ENCODE measurements around the gene ARAP1. TPM values are rescaled to one million over a fixed set of nuclear protein-coding genes. Genes with fewer than 3 reads are reported as not detected.

The ARAP1 gene
- total and polyA plus RNA-seq, 2 donors, result 36.4 to 92.2 TPM

DNA sequence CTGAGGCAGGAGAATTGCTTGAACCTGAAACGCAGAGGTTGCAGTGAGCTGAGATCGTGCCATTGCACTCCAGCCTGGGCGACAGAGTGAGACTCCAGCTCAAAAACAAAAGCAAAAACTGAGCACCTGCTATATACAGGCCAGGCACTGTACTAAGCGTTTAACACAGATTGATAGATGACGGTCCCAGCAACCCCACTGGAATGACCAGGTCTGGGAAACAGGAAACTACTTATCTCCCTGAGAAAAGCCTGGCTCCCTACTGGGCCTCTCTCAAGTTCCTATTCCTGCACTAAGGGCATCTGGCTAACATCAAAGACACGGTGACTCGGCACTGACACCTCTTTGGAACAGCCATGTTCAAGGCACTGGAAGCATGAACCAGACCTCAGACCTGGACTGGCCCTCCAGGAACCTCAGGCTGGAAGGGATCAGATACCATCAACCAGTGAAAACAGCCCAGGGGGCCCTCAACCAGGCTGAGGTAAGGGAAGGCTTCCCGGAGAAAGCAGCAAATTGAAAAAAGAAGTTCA is 16.6 kb downstream of the ARAP1 start:
- 93% methylated on average over 8 of the region's 8 CpGs for WGBS
- H3K36me3 ChIP-seq (ENCODE audit: control insufficient read depth in 2 of 2, insufficient read depth in 2 of 2, low read length in 1 of 2), result peaks cover 0 to 6% of the 10 kb centered on the region in 2 donors
- H3K4me1 ChIP-seq (ENCODE audit: control insufficient read depth in 2 of 2, insufficient read depth in 2 of 2, low read length in 2 of 2), result peaks cover 4 to 34% of the 10 kb centered on the region in 2 donors
- peak overlapping the region in 1 of 2 donors; percentile 20 for H3K27ac ChIP-seq (ENCODE audit: low read depth in 1 of 2, low read length in 1 of 2)
- no peak overlapping the region for H3K4me3 ChIP-seq (ENCODE audit: low read length in 2 of 2)
- H3K9me3 ChIP-seq (ENCODE audit: control insufficient read depth in 2 of 2, insufficient read depth in 1 of 2, low read length in 1 of 2), result peaks cover 0 to 5% of the 10 kb centered on the region in 2 donors
- DNase-seq (ENCODE audit: low read depth in 6 of 9, low spot score in 9 of 9), result no peak
- no peaks in the 10 kb centered on the region for H3K27me3 ChIP-seq (ENCODE audit: control insufficient read depth in 2 of 2, insufficient read depth in 1 of 2, low read length in 1 of 2)

- no peak for DNase-seq (ENCODE audit: low read depth in 6 of 9, low spot score in 9 of 9)
- H3K27ac ChIP-seq (ENCODE audit: low read depth in 1 of 2, low read length in 1 of 2), result no peak overlapping the region
- H3K36me3 ChIP-seq (ENCODE audit: control insufficient read depth in 2 of 2, insufficient read depth in 2 of 2, low read length in 1 of 2), result peaks cover 0 to 9% of the 10 kb centered on the region in 2 donors
- H3K27me3 ChIP-seq (ENCODE audit: control insufficient read depth in 2 of 2, insufficient read depth in 1 of 2, low read length in 1 of 2), result no peaks in the 10 kb centered on the region
- WGBS, result 96% methylated on average over 10 of the region's 10 CpGs
- H3K9me3 ChIP-seq (ENCODE audit: control insufficient read depth in 2 of 2, insufficient read depth in 1 of 2, low read length in 1 of 2), result peaks cover 0 to 5% of the 10 kb centered on the region in 2 donors
- no peak overlapping the region for H3K4me3 ChIP-seq (ENCODE audit: low read length in 2 of 2)
- H3K4me1 ChIP-seq (ENCODE audit: control insufficient read depth in 2 of 2, insufficient read depth in 2 of 2, low read length in 2 of 2), result peaks cover 4 to 13% of the 10 kb centered on the region in 2 donors
These were observed 19.9 kb downstream of the ARAP1 start for GRCh38 chr11:72732329-72732728.

GRCh38 chr11:72730737-72731136 is 21.5 kb downstream of the ARAP1 start:
- DNase-seq (ENCODE audit: low read depth in 6 of 9, low spot score in 9 of 9), result no peak
- peaks cover 5 to 20% of the 10 kb centered on the region in 2 donors for H3K36me3 ChIP-seq (ENCODE audit: control insufficient read depth in 2 of 2, insufficient read depth in 2 of 2, low read length in 1 of 2)
- peaks cover 0 to 5% of the 10 kb centered on the region in 2 donors for H3K9me3 ChIP-seq (ENCODE audit: control insufficient read depth in 2 of 2, insufficient read depth in 1 of 2, low read length in 1 of 2)
- over 99% methylated on average over 2 of the region's 2 CpGs for WGBS
- H3K4me3 ChIP-seq (ENCODE audit: low read length in 2 of 2), result no peak overlapping the region
- peaks cover 0 to under 1% of the 10 kb centered on the region in 2 donors for H3K4me1 ChIP-seq (ENCODE audit: control insufficient read depth in 2 of 2, insufficient read depth in 2 of 2, low read length in 2 of 2)
- H3K27me3 ChIP-seq (ENCODE audit: control insufficient read depth in 2 of 2, insufficient read depth in 1 of 2, low read length in 1 of 2), result no peaks in the 10 kb centered on the region
- no peak overlapping the region for H3K27ac ChIP-seq (ENCODE audit: low read depth in 1 of 2, low read length in 1 of 2)

DNA sequence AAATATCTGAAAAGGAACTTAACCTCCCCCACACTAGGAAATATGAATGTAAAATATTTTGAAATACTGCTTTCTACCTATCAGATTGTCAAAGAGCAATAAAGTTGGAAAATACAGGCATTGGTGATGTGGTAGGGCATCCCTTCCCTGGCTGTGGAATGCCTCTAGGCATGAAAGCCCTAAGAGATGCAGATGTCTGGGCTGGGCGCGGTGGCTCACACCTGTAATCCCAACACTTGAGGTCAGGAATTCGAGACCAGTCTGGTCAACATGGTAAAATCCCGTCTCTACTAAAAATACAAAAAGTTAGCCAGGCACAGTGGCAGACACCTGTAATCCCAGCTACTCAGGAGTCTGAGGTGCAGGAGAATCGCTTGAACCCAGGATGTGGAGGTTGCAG is 22.0 kb downstream of the ARAP1 start:
- 96% methylated on average over 5 of the region's 5 CpGs for WGBS
- no peak overlapping the region for H3K27ac ChIP-seq (ENCODE audit: low read depth in 1 of 2, low read length in 1 of 2)
- no peak for DNase-seq (ENCODE audit: low read depth in 6 of 9, low spot score in 9 of 9)
- peaks cover 0 to 5% of the 10 kb centered on the region in 2 donors for H3K9me3 ChIP-seq (ENCODE audit: control insufficient read depth in 2 of 2, insufficient read depth in 1 of 2, low read length in 1 of 2)
- H3K4me1 ChIP-seq (ENCODE audit: control insufficient read depth in 2 of 2, insufficient read depth in 2 of 2, low read length in 2 of 2), result peaks cover 0 to 5% of the 10 kb centered on the region in 2 donors
- H3K4me3 ChIP-seq (ENCODE audit: low read length in 2 of 2), result no peak overlapping the region
- peaks cover 5 to 20% of the 10 kb centered on the region in 2 donors for H3K36me3 ChIP-seq (ENCODE audit: control insufficient read depth in 2 of 2, insufficient read depth in 2 of 2, low read length in 1 of 2)
- H3K27me3 ChIP-seq (ENCODE audit: control insufficient read depth in 2 of 2, insufficient read depth in 1 of 2, low read length in 1 of 2), result no peaks in the 10 kb centered on the region

GRCh38 chr11:72727521-72727920 is 24.7 kb downstream of the ARAP1 start:
- 90% methylated on average over 4 of the region's 4 CpGs for WGBS
- Histone ChIP-seq H3K4me1 (ENCODE audit: control insufficient read depth in 2 of 2, insufficient read depth in 2 of 2, low read length in 2 of 2) (peaks cover 6 to 15% of the 10 kb centered on the region in 2 donors), H3K36me3 (ENCODE audit: control insufficient read depth in 2 of 2, insufficient read depth in 2 of 2, low read length in 1 of 2) (peaks cover 5 to 26% of the 10 kb centered on the region in 2 donors), H3K27me3 (ENCODE audit: control insufficient read depth in 2 of 2, insufficient read depth in 1 of 2, low read length in 1 of 2) (no peaks in the 10 kb centered on the region), H3K27ac (ENCODE audit: low read depth in 1 of 2, low read length in 1 of 2) (no peak overlapping the region), H3K9me3 (ENCODE audit: control insufficient read depth in 2 of 2, insufficient read depth in 1 of 2, low read length in 1 of 2) (peaks cover 0 to 5% of the 10 kb centered on the region in 2 donors), H3K4me3 (ENCODE audit: low read length in 2 of 2) (no peak overlapping the region)
- DNase-seq (ENCODE audit: low read depth in 6 of 9, low spot score in 9 of 9), result no peak

DNA sequence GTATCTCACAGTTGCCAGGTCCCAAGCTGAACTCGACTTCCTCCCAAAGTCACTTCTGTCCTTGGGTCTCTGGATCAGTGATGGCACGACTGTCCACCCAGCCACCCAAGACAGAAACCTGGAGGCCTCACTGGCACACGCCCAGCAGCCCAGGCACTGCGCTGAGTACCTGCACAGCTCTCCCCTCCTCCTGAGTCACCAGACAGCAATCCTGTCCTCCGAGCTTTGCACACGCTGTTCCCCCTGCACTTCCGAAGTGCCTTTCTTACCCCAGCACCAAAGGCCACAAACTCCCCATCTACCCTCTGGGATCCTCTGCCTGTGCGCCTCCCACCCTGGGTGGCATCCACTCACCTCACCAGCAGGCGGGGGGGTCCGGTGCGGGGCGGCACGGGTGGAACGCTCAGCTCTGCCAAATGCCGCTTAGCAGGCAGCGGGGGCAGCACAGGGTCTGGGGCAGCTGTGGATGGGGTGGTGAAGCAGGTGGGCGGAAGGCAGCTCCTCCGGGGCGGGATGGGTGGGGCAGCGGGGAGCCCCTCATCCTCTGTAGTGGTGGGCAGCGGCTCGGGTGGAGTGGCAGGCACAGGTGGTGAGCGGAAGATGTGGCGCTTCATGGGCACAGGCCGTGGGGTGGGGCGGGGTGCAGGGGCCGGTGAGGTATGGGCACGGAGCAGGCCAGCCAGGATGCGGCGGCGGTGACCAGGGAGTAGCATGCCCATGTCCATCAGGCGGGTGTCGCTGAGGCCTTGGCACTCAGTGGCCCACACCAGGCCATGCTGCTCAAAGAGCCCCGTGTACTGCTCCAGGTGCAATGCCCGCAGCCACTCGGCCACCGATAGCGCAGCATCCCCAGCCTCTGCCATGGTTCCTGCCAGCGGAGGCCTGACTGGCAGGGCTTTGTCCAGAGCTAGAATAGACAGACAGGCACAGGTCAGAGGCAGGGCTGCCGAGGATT is 25.7 kb downstream of the ARAP1 start:
- Histone ChIP-seq H3K9me3 (ENCODE audit: control insufficient read depth in 2 of 2, insufficient read depth in 1 of 2, low read length in 1 of 2) (peaks cover 0 to 5% of the 10 kb centered on the region in 2 donors), H3K4me3 (ENCODE audit: low read length in 2 of 2) (no peak overlapping the region), H3K27me3 (ENCODE audit: control insufficient read depth in 2 of 2, insufficient read depth in 1 of 2, low read length in 1 of 2) (no peaks in the 10 kb centered on the region), H3K27ac (ENCODE audit: low read depth in 1 of 2, low read length in 1 of 2) (no peak overlapping the region), H3K4me1 (ENCODE audit: control insufficient read depth in 2 of 2, insufficient read depth in 2 of 2, low read length in 2 of 2) (peaks cover 7 to 20% of the 10 kb centered on the region in 2 donors), H3K36me3 (ENCODE audit: control insufficient read depth in 2 of 2, insufficient read depth in 2 of 2, low read length in 1 of 2) (peaks cover 5 to 26% of the 10 kb centered on the region in 2 donors)
- no peak for DNase-seq (ENCODE audit: low read depth in 6 of 9, low spot score in 9 of 9)
- 94% methylated on average over 40 of the region's 40 CpGs for WGBS

- 98% methylated on average over 4 of the region's 4 CpGs for WGBS
- peaks cover 5 to 20% of the 10 kb centered on the region in 2 donors for H3K36me3 ChIP-seq (ENCODE audit: control insufficient read depth in 2 of 2, insufficient read depth in 2 of 2, low read length in 1 of 2)
- H3K27me3 ChIP-seq (ENCODE audit: control insufficient read depth in 2 of 2, insufficient read depth in 1 of 2, low read length in 1 of 2), result no peaks in the 10 kb centered on the region
- peaks cover 13 to 29% of the 10 kb centered on the region in 2 donors for H3K4me1 ChIP-seq (ENCODE audit: control insufficient read depth in 2 of 2, insufficient read depth in 2 of 2, low read length in 2 of 2)
- no peaks in the 10 kb centered on the region for H3K9me3 ChIP-seq (ENCODE audit: control insufficient read depth in 2 of 2, insufficient read depth in 1 of 2, low read length in 1 of 2)
- H3K27ac ChIP-seq (ENCODE audit: low read depth in 1 of 2, low read length in 1 of 2), result no peak overlapping the region
- no peak overlapping the region for H3K4me3 ChIP-seq (ENCODE audit: low read length in 2 of 2)
- DNase-seq (ENCODE audit: low read depth in 6 of 9, low spot score in 9 of 9), result no peak
These were observed 26.5 kb downstream of the ARAP1 start for GRCh38 chr11:72725724-72726028.

GRCh38 chr11:72724851-72725723 is 27.1 kb downstream of the ARAP1 start:
- no peak overlapping the region for H3K4me3 ChIP-seq (ENCODE audit: low read length in 2 of 2)

More at GRCh38 chr11:72724851-72725723, 27.1 kb downstream of the ARAP1 start:
- H3K27me3 ChIP-seq (ENCODE audit: control insufficient read depth in 2 of 2, insufficient read depth in 1 of 2, low read length in 1 of 2), result no peaks in the 10 kb centered on the region
- peaks cover 5 to 24% of the 10 kb centered on the region in 2 donors for H3K36me3 ChIP-seq (ENCODE audit: control insufficient read depth in 2 of 2, insufficient read depth in 2 of 2, low read length in 1 of 2)
- WGBS, result 64% methylated on average over 9 of the region's 9 CpGs
- no peak overlapping the region for H3K27ac ChIP-seq (ENCODE audit: low read depth in 1 of 2, low read length in 1 of 2)
- H3K9me3 ChIP-seq (ENCODE audit: control insufficient read depth in 2 of 2, insufficient read depth in 1 of 2, low read length in 1 of 2), result no peaks in the 10 kb centered on the region
- peak; percentile 66 to 93 (median 87) for DNase-seq (ENCODE audit: low read depth in 6 of 9, low spot score in 9 of 9)
- peaks cover 19 to 35% of the 10 kb centered on the region in 2 donors for H3K4me1 ChIP-seq (ENCODE audit: control insufficient read depth in 2 of 2, insufficient read depth in 2 of 2, low read length in 2 of 2)

Measured in thymus (tissue), 11 donors.